Hepatocyte (in vitro differentiated cells): ENCODE data around the gene KIAA1217. TPM values are rescaled to one million over a fixed set of nuclear protein-coding genes. Genes with fewer than 3 reads are reported as not detected.

Experiments used
- DNase-seq: peaks from one replicate; pipeline ENCODE4 v3.0.0-alpha.2; 2016; ENCODE audit warnings: low spot score
- H2AFZ ChIP-seq: fragments of 200-600 bp; sonication (generic); 2 replicates; pipeline ENCODE4 v1.6.0; 2016; ENCODE audit warnings: antibody characterized with exemption, mild to moderate bottlenecking
- H3K27ac ChIP-seq: fragments of 200-600 bp; sonication (generic); 2 replicates; pipeline ENCODE4 v1.5.1; 2016; ENCODE audit warnings: mild to moderate bottlenecking
- H3K27me3 ChIP-seq: fragments of 200-600 bp; sonication (generic); 2 replicates; pipeline ENCODE4 v1.6.1; 2016
- H3K36me3 ChIP-seq: fragments of 200-600 bp; sonication (generic); replicated peaks from 2 replicates; pipeline ENCODE4 v1.5.1; 2016; ENCODE audit warnings: low read depth; ENCODE audit not compliant: insufficient read depth
- H3K4me1 ChIP-seq: fragments of 200-600 bp; sonication (generic); 2 replicates; pipeline ENCODE4 v1.5.1; 2016; ENCODE audit warnings: mild to moderate bottlenecking, moderate library complexity; ENCODE audit not compliant: insufficient read depth
- H3K4me2 ChIP-seq: fragments of 200-600 bp; sonication (generic); 2 replicates; pipeline ENCODE4 v1.6.0; 2016
- H3K4me3 ChIP-seq: fragments of 200-600 bp; sonication (generic); 2 replicates; pipeline ENCODE4 v1.5.1; 2016; ENCODE audit warnings: mild to moderate bottlenecking
- H3K79me2 ChIP-seq: fragments of 200-600 bp; sonication (generic); 2 replicates; pipeline ENCODE4 v1.6.0; 2017; ENCODE audit warnings: mild to moderate bottlenecking
- H3K9me2 ChIP-seq: fragments of 200-600 bp; sonication (generic); replicated peaks from 2 replicates; pipeline ENCODE4 v1.6.0; 2017; ENCODE audit warnings: mild to moderate bottlenecking; ENCODE audit not compliant: insufficient read depth
- H3K9me3 ChIP-seq: fragments of 200-600 bp; sonication (generic); 2 replicates; pipeline ENCODE4 v1.5.1; 2016; ENCODE audit warnings: low read depth, mild to moderate bottlenecking
- H4K20me1 ChIP-seq: fragments of 200-600 bp; sonication (generic); 2 replicates; pipeline ENCODE4 v1.6.0; 2016; ENCODE audit warnings: mild to moderate bottlenecking; ENCODE audit not compliant: insufficient read depth, poor library complexity, severe bottlenecking
- CTCF ChIP-seq: fragments of 200-600 bp; sonication (generic); IDR thresholded peaks from 2 replicates; pipeline ENCODE4 v1.5.1; 2016; ENCODE audit warnings: antibody characterized with exemption, mild to moderate bottlenecking; ENCODE audit not compliant: poor library complexity
- EZH2 ChIP-seq: fragments of 200-600 bp; sonication (generic); IDR thresholded peaks from 2 replicates; pipeline ENCODE4 v1.6.1; 2016; ENCODE audit warnings: antibody characterized with exemption, mild to moderate bottlenecking, borderline replicate concordance
- EZH2phosphoT487 ChIP-seq: fragments of 200-600 bp; sonication (generic); IDR thresholded peaks from one replicate; pipeline ENCODE4 v1.6.1; 2018; ENCODE audit warnings: antibody characterized with exemption, mild to moderate bottlenecking, low read depth, moderate library complexity; ENCODE audit not compliant: unreplicated experiment, severe bottlenecking
- WGBS: methylation state at CpG from one replicate; pipeline ENCODE4 v1.1.6; 2016; ENCODE audit warnings: low lambda C conversion rate; ENCODE audit errors: missing lambda C conversion rate; 5-methylcytosine and 5-hydroxymethylcytosine counted together
- polyA plus RNA-seq: library from polyadenylated mRNA; unstranded; fragments of >200 nt; fragmentation: Nextera tagmentation; extraction: Ambion mirVana; gene quantifications from 2 replicates; pipeline ENCODE4 v1.2.1, GENCODE V29; 2016
- total RNA-seq: library from RNA; depleted of rRNA; stranded (reverse); fragments of >200 nt; gene quantifications from 2 replicates; pipeline ENCODE4 v1.2.3, GENCODE V29; 2014

The KIAA1217 gene
- total and polyA plus RNA-seq, 2 experiments from 2014 or later, result 31.6 to 33.2 TPM

GRCh38 chr10:24493165-24493564 lies 284.2 kb downstream of the KIAA1217 start:
- Histone ChIP-seq H3K4me3 (no peak overlapping the region), H4K20me1 (no peaks in the 10 kb centered on the region), H3K4me2 (no peak overlapping the region), H3K27me3 (no peaks in the 10 kb centered on the region), H3K27ac (no peak overlapping the region), H3K4me1 (peaks cover 8% of the 10 kb centered on the region), H3K36me3 (peaks cover 3% of the 10 kb centered on the region), H3K9me2 (no peaks in the 10 kb centered on the region), H2AFZ (no peak overlapping the region), H3K79me2 (peaks cover 17% of the 10 kb centered on the region), H3K9me3 (no peaks in the 10 kb centered on the region)
- no peak for DNase-seq
- TF ChIP-seq EZH2phosphoT487 (no peak), CTCF (no peak), EZH2 (no peak)
- WGBS, result 75% methylated on average over 4 of the region's 4 CpGs

- Histone ChIP-seq H3K4me3 (no peak overlapping the region), H3K9me3 (no peaks in the 10 kb centered on the region), H3K79me2 (peaks cover 17% of the 10 kb centered on the region), H3K36me3 (peaks cover 3% of the 10 kb centered on the region), H2AFZ (no peak overlapping the region), H3K4me2 (no peak overlapping the region), H4K20me1 (no peaks in the 10 kb centered on the region), H3K4me1 (peaks cover 4% of the 10 kb centered on the region), H3K27me3 (no peaks in the 10 kb centered on the region), H3K27ac (peak overlapping the region; percentile 20), H3K9me2 (no peaks in the 10 kb centered on the region)
- DNase-seq, result no peak
- TF ChIP-seq EZH2phosphoT487, result no peak
- no peak for TF ChIP-seq CTCF
- TF ChIP-seq EZH2, result no peak
- WGBS, result 66% methylated on average over 8 of the region's 8 CpGs
These were observed 285.3 kb downstream of the KIAA1217 start for GRCh38 chr10:24494236-24494635.

- DNase-seq, result no peak
- H3K27me3 ChIP-seq, result no peaks in the 10 kb centered on the region
- no peaks in the 10 kb centered on the region for H4K20me1 ChIP-seq
- H3K36me3 ChIP-seq, result peaks cover 3% of the 10 kb centered on the region
- 95% methylated on average over 6 of the region's 6 CpGs for WGBS
- H3K27ac ChIP-seq, result no peak overlapping the region
- H3K9me2 ChIP-seq, result no peaks in the 10 kb centered on the region
- no peak overlapping the region for H3K4me3 ChIP-seq
- H3K9me3 ChIP-seq, result no peaks in the 10 kb centered on the region
- H3K4me1 ChIP-seq, result peaks cover 4% of the 10 kb centered on the region
- H3K79me2 ChIP-seq, result peaks cover 17% of the 10 kb centered on the region
- H3K4me2 ChIP-seq, result no peak overlapping the region
- TF ChIP-seq EZH2phosphoT487 (no peak), CTCF (no peak), EZH2 (no peak)
- no peak overlapping the region for H2AFZ ChIP-seq
These were observed 285.8 kb downstream of the KIAA1217 start for GRCh38 chr10:24494777-24495176.
